T47D (cell line): ENCODE data around the gene FOXI1.

Experiments used
- DNase-seq, 2 experiments: peaks; one replicate each; pipeline versions ENCODE4 v3.0.0 to v3.0.0-alpha.2; 2011 to 2012; ENCODE audit warnings: low read depth in 1 of 2, low spot score in 1 of 2
- JUND ChIP-seq: IDR thresholded peaks from 2 replicates; pipeline ENCODE4 v1.6.1; 2012; ENCODE audit warnings: low read depth
- in situ Hi-C: cut with HindIII; loops from 2 replicates; pipeline ENCODE4 v1.10.0; 2016; ENCODE audit warnings: low sequenced_read_pairs, low pct_unique_long_range_greater_than_20kb

Gene FOXI1

DNA sequence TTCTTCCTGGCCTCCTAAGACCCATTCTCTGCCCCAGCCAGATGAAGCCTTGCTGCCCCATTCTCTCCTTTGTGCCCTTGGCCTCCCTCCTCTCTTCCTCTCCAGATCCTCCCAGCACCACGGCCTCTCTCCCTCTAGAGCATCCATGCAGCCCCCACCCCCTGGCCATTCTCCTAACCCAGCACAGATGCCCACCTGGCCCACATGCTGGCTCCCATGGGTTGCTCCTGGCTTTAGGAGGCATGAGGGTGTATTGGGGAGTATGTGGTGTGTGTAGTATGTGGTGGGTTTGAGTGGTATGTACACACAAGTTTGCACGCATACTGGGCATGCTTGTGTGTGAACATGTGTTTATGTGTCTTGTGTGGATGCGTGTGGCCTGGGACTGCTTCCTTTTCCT is 47.1 kb downstream of the FOXI1 start:
- TF ChIP-seq JUND = no peak
- in situ Hi-C loops = no loop called here
- DNase-seq = no peak

- in situ Hi-C loops = no loop called here
- no peak for DNase-seq
- no peak for TF ChIP-seq JUND
Measured at GRCh38 chr5:170154297-170154696, 48.6 kb downstream of the FOXI1 start.

DNA sequence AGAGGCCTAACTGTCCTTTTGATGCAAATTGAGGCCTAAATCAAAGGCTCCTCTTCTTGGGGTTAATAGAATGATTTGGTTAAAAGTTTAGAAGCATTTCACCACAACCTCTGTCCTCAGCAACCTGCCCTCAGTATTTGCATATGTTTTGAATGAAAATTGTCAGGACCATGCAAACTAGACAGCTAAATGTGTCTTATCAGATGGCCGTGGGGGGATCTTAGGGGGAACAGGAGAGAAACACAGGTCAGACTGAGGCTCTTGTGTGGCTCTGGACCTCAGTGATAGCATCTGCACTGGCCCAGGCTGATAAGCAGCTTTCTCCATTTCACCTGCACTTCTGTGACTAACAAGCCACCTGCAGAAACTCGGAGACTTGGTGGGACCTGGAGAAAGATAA is 49.0 kb downstream of the FOXI1 start:
- DNase-seq = no peak
- no peak for TF ChIP-seq JUND
- in situ Hi-C loops = no loop called here

DNA sequence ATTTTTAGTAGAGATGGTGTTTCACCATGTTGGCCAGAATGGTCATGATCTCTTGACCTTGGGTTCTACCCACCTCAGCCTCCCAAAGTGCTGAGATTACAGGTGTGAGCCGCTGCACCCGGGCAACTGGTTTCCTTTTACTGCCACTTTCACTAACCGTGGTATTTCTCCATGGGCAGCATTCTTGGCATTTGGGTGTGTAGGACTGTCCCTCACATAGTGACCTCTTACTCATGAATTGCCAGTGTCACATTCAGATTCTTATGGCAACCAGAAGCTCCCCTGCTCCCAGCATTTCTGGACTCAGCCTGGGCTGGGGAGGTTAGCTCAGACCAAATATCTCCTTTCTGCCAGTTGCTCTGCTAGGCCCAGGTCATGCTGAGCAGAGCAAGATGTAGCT is 50.1 kb downstream of the FOXI1 start:
- DNase-seq = no peak
- TF ChIP-seq JUND = no peak
- in situ Hi-C loops = no loop called here

GRCh38 chr5:170159101-170159698 is 53.5 kb downstream of the FOXI1 start:
- in situ Hi-C loops = no loop called here
- TF ChIP-seq JUND = no peak
- DNase-seq = no peak
